IPS DF 4.7 (cell line): ENCODE measurements around the gene CD99L2.

Source experiments
- DNase-seq: peaks from one replicate; pipeline ENCODE4 v3.0.0-alpha.2; 2013; ENCODE audit warnings: low spot score; ENCODE audit errors: extremely low read depth

Gene CD99L2, protein sequence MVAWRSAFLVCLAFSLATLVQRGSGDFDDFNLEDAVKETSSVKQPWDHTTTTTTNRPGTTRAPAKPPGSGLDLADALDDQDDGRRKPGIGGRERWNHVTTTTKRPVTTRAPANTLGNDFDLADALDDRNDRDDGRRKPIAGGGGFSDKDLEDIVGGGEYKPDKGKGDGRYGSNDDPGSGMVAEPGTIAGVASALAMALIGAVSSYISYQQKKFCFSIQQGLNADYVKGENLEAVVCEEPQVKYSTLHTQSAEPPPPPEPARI

DNA sequence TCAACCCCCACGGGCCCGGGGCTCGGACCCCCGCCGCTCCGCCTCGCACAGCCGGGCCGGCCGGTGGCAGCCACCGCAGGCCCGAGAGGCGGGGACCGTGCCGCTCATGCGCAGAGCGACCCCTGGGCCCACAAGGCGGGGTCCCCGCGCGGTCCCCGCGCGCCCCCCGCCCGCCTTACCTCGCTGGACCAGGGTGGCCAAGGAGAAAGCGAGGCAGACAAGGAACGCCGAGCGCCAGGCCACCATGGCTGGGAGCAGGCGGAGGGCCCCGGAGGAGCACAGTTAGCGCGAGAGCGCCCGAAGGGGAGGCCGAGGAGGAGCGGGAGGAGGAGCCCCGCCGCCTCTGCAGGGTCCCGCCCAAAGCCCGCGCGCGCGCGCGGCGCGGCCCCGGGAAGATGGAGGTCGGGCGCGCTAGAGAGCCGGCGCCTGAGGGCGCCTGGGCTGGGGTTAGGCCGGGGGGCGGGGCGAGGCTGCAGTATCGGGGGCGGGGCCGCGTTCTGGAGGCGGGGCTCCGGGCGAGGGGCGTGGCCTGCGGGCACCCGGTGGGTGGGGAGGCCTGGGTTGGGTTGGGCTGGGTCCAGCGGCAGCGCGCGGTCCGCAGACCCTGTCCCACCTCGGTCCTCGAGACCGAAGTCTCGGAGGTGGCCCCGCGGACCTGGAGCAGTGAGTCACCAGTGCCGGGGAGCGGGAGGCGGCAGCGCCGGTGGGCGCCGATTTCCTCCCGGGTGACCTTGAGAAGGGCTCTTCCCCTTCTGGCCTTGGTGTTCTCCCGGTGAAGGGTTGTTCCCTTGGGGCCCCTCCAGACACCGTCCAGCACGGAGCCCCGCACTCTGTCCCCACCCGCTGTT lies at the start of gene CD99L2:
Gene CD99L2, minus strand, starts transcription at position 326 of the 848 bp plus-strand sequence. Its CDS starts 80 bp downstream, at position 246.
- DNase-seq, result no peak

DNA sequence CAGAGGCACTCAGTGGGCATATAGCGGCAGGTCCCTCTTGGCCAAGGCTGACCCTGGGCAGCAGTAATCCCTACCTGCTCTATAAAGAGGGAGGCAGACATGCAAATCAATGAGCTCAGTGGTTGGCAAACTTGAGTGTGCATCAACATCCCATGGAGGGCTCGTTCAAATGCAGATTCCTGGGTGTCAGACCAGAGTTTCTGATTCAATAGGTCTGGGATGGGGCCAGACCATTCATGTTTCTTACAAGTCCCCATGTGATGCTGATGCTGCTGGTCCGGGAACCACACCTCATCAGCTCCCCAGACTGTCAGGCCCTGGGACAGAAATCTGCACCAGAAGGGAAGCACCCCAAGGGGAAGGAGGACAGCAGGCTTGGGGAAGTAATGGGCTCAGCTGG lies 45.8 kb upstream of the CD99L2 start:
- DNase-seq, result peak; percentile 72

DNA sequence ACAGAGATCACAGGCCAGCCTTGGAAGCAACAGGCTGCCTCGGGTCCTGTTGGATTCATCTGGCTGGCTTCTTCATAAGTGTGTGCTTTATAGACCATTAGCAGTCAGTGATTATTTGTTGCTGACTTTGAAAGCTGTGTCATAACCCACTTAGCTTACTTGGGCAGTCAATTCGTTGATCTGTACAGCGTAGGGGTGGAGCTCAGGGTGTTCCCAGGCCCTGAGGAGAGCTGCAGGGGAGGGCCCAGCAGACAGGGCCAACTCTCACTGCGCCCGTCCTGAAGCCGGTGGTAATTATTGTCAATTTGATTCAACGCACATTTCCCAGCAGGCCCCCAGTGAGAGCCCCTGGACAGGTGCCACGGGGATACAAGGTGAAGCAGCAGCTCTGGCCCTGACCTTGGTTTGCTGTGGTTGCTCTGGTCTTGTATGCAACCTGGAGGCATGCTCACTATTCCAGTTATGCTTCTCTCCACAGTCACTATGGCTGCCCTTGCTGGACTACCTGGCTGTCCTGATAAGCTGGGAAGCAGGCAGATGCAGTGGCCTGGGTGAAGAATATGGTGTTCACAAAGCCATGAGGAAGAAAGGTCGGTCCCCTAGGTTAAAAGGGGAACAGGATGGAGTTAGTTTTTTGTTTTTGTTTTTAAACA lies 44.6 kb upstream of the CD99L2 start:
- DNase-seq, result no peak

DNA sequence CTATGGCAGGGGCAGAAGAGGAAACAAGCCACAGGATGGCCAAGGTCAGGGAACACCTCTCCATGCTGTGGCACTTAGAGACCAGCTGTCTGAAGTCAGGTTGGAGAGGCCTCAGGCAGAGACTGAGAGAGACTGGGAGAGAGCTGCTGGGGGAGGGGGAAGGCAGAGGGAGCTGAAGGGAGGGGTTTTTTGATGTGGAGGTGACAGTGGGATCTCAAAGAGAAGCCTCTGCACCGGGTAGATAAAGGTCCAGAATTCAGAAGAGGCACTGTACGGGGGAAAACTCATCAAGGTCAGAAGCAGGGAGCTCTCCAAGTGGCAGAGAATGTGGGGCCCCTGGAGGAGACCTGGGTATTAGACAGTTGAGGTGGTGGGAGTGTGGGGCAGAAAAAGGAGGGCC lies 43.1 kb upstream of the CD99L2 start:
- DNase-seq, result no peak

DNA sequence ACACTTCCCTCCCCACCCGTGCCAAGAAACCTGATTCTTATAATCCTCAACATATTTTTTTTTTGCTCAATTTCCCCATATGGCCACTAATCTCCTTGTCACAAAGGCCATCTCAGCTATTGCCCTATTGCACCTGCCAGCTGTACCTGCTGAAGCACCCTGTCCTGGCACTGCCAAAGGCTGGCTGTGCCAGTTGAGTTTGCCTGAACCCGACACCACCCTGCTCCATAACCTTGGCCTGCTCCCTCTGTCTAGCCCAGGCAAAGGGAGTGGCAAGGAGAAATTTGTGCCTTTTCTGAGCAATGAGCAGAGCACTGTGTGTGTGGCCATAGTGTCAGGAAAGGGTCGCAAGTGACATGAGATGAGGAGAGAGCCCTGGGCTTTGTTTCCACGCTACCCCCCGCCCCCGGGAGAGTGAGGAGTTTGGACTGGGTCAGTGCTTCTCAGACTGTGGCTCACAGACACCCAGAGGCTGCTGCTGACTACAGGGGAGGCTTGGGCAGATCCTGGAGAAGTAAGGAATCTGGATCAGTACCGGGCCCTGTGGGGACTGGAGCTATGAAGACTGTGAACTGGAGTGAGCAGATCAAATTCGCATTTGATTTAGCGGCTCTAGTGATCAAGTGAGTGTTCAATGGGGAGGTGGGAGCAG lies 42.5 kb upstream of the CD99L2 start:
- DNase-seq, result no peak

DNA sequence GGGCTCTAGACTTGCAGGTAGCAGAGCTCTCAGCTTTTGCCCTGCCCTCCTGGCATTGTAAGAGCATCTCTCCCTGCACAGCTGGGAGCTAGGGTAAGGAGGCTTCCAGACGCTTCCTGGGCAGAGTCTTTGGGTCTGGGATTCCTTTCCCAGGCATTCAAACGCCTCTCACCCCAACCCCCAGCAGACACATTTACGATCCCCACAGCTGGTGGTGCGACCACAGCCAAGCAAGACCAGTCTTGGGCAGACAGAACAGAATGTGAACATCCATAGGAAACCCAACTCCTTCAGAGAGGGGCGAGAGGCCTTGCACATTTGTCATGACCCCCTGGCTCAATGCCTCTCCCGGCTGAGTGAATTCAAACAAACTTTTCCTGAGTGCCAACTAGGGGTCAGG lies 38.1 kb upstream of the CD99L2 start:
- no peak for DNase-seq

DNA sequence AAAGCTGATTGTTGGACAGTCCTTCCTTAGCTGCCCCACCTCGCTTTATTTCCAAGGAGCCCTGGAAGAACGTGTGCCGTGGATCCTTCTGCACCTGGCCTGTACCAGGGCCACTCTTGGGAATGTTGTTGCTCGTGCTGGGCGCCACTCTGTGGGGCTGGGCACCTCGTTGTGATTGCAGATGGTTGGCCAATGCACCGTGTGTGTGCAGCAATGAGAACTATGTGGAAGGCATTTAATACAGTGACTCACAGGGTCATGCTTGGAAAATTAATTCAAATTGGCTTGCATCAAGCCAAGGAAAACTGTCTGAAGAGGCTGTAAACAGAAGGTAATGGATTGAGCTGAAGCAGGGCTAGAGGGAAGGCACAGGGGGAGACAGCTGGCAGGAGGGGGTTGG lies 37.0 kb upstream of the CD99L2 start:
- DNase-seq, result no peak

DNA sequence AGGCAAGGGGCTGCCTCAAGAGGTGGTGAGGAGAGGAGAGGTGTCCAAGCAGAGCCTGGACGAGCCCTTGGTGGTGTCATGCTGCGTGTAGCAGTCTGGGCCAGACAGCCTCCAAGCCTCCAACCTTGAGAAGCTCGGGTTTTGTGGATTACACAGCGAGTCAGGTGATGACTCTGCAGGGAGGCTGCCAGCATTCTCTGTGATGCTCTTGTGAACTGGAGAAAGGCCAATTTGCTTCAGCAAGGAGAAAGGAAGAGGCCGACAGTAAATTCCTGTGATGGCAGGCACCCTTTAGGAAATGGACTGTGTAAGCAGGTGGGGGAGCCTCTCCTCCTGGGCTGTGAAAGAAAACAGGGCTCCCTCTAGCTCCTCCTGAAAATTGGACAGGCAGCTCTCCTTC lies 36.0 kb upstream of the CD99L2 start:
- no peak for DNase-seq

DNA sequence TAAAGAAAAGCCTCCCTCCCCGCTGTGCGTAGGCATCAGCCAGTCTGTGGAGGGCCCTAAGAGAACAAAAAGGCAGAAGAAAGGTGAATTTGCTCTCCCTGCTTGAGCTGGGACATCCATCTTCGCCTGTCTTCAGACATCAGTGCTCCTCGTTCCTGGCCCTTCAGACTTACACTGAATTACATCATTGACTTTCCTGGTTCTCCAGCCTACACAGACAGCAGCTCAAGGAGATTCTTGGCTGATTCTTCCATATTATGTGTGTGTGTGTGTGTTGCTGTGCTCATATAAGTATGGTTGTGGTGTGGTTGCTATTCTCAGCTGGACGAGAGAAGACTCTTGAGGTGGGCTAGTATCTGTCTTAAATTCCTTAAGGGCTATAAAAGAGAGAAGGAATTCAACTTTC lies 35.5 kb upstream of the CD99L2 start:
- no peak for DNase-seq

DNA sequence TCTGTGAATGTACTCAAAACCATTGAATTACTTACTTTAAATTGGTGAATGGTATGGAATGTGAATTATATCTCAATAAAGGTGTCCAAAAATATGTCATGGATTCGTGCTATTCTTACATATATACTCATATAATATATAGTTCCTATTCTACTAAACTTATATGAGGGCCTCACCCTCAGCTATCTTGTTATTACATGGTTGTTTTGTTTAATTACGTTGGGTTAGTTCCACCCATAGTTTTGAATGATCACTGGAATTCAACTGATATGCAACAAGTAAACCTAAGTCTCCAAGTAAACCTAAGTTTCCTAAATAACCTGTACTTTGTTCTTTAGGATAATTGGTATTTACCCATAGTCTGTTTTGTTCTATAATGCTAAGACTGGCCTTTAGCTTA lies 30.6 kb upstream of the CD99L2 start:
- DNase-seq, result no peak

DNA sequence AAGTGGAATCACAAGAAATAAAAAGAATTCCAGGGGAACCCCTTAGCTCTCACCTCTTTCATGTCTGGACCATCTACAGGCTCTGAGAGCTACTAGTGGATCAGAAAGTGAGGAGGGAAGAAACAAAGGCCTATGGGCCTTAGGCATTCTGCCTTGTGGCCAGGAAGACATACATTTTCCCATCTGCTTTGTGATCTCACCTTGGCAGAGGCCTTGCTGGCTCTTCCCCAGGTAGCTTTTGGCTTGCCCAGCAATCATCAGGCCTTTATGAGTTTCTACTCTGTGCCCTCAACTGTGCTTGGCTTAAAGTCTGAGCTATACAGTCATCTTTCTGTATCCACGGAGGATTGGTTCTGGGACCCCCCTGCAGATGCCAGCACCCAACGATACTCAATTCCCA lies 28.3 kb upstream of the CD99L2 start:
- DNase-seq, result no peak

DNA sequence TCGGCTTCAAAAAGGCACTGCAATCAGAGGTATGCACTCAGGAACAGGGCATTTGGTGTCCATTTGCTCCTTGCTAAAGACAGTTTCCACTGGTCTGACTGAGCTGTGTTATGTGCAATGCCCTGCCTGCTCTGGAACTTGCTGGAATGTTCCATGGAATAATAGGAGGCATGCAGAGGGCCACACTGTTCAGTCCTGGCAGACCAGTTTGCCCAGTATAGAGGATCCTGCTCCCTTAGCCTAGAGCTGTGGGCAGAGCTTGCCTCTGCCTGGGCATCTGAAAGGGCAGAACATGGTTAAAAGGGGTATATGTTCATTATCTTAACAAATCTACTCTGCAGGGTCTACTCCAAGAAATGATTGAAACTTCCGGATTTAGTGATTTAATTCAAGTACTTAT lies 27.8 kb upstream of the CD99L2 start:
- no peak for DNase-seq

DNA sequence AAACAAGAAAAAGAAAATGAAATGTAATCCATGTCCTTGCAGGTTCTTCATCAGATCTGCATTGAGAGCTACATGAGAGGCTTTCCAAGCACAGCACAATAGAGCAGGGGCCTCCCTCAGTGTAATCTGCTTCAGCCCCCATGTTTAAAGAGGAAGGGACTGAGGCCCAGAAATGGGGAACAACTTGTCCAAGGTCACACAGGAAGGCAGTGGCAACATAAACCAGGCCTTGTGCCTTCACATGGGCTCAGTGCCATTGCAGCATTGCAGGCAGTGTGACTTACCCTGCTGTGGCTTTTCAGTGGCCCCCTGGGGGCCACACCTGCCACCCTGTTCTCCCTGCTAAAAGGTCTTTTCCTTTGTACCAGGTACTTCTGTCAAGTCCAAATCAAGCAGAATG lies 20.9 kb upstream of the CD99L2 start:
- no peak for DNase-seq

DNA sequence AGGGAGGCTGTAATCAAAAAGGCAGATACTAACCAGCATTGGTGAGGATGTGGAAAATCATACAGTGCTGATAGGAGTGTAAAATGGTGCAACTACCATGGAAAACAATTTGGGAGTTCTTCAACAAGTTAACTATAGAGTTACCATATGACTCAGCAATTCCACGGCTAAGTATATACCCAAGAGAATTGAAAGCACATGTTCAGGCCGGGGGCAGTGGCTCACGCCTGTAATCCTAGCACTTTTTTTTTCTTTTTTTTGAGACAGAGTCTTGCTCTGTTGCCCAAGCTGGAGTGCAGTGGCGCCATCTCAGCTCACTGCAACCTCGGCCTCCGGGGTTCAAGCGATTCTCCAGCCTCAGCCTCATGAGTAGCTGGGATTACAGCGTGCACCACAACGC lies 15.0 kb upstream of the CD99L2 start:
- DNase-seq, result no peak

DNA sequence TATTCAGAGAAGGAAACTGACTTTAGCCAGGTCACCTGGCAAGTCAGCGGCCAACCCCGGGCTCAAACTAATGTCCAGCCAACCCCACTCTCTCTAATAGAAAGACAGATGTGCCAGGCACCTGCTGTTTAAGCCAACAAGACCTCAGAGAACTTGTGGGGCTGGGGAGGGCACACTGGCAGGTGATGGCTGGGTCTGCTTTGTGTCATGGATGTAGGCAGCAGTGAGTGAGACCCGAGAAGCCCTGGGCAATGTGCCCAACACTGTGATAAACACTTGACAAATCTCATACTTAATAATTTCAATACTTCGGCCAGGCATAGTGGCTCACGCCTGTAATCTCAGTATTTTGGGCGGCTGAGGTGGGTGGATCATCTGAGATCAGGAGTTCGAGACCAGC lies 9.0 kb upstream of the CD99L2 start:
- no peak for DNase-seq

DNA sequence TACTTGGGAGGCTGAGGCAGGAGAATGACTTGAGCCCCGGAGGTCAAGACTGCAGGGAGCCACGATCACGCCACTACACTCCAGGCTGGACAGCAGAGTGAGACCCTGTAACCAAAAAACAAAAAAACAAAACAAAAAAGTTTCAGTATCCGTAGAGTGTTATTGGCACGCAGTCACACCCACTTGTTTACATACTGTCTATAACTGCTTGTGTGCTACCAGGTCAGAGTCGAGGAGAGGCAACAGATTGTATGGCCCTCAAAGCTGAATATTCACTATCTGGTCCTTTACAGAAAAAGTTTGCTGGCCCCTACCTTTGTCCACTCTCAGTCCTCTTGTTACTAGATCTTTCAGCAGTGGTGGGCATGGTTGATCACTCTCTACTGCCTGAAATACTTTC lies 8.2 kb upstream of the CD99L2 start:
- no peak for DNase-seq

DNA sequence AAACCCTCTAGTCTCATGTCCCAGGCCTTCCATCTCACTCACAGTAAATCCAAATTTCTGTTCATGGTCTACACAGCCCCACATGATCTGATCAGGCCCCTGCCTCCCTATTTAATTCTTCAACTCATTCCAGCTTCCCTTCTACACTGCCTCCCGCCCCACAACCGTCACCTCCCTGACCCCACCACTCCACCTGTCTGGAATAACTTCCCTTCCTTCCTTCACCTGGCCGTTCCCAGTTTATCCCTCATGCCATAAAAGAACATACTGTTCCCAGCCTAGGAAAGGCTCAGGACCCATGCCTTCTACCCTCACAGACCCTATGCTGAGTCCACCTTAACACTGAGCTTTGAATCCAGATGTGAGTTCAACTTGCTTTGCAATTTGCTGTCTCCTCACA lies 6.8 kb upstream of the CD99L2 start:
- DNase-seq, result no peak

DNA sequence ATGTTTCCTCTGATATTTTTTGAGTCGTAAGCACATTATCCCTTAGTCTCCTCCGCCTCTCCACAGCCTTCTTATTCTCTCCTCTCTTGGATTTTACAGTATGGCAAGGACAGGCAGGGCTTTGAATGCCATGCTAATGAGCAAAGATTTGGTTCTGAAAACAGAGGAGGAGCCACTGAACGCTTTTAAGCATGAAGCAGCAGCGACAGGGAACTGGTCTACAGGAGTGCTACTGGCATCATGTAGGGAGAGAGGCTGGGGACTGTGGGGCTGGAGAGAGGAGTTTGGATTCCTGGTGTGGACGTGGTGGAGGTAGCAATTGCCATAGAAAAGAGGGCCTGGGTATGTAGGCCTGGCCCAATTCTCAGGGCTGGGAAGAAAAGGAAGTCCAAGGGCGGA lies 4.6 kb upstream of the CD99L2 start:
- DNase-seq, result no peak

DNA sequence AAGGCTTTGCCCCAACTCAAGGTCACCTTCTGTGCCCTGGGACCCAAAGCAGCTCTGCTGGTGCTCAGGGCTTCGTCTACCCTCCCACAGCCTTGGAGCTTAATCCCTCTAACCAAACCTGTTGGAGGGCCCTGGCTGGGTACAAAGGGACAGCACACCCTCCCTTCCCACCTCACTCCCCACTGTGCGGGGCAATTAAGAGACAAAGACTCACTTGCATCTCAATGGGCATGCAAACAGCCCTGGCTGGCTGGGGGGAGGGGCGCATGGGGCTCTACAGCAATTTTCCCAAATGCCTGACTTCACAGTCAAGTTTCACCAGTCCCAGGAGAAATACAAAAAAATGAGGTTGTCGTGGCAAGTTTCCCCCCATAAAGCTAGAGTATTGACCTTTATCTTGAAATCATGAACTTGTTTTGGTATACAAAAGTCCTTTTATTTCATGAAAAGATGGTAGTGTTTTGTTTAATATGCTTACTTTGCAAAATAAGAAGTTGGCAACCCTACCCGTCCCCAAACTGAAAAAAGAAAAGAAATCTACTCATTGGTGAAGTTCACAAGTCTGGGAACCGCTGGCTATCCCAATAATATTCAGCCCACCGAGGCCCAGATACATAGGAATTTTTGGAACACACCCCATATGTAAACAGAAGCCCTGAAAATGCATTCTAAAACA lies 4.1 kb upstream of the CD99L2 start:
- peak; percentile 79 for DNase-seq

DNA sequence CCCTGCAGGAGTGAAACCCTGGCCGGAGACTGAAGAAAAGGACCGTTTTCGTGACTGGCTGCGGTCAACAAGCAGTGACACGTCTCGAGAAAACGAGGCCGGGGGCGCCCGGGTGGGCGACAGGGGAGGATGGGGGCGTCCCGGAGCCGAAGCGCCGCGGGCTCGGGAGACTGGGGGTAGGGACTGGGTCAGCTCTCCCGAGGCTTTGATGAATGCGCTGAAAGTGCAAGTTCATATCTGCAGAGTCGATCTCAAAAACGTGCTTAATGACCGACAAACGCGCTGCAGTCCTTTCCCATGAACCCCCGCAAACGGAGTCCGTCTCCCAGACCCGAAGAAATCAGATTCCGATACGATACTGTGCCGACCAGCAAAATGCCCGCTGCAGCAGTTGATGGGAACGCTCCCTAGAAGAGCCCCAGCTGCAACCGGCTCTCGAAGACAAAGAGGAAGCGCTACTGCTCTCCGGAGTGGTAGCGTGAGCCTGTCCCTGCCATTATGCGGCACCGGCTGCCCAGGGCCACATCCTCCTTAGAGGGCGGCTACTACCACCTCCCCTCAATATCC lies 806 bp upstream of the CD99L2 start:
- no peak for DNase-seq
